ENCODE measurements around the gene CPSF4L.
A peak's percentile ranks its signal among the peaks of the same experiment; 100 is the strongest.
"Not testable (repeated sequence)": the region's sequence is repeated elsewhere in the genome, so short reads cannot be mapped to it uniquely, and the experiment has no call there.

Gene CPSF4L, protein sequence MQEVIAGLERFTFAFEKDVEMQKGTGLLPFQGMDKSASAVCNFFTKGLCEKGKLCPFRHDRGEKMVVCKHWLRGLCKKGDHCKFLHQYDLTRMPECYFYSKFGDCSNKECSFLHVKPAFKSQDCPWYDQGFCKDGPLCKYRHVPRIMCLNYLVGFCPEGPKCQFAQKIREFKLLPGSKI

DNA sequence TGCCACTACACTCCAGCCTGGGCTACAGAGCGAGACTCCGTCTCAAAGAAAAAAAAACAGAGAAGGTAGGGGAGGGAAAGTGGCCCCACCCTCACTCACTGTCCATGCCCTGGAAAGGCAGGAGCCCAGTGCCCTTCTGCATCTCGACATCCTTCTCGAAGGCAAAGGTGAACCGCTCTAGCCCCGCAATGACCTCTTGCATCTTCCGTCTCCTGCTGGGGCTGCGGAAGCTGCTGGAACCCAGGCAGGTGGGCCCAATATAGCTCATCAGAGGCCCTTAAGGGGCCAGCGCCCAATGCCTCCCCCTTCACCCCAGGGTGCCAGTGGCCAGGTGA, at the start of gene CPSF4L:
Gene CPSF4L (minus strand): TSS at position 264 of the 335 bp plus-strand sequence. CDS start 62 bp downstream, at position 202.
- H3K4me3 ChIP-seq (ENCODE audit: low read length), result no peak within 1 kb of the TSS
- no peak for TF ChIP-seq ZNF274 (IDR thresholded peaks at IDR 0.05; ENCODE audit: low read depth, low read length)

- H3K4me3 ChIP-seq (ENCODE audit: low read length), result peak overlapping the region; percentile 74
- no peak for TF ChIP-seq ZNF274 (IDR thresholded peaks at IDR 0.05; ENCODE audit: low read depth, low read length)
Observed at GRCh38 chr17:73311428-73311780, 49.7 kb upstream of the CPSF4L start.

DNA sequence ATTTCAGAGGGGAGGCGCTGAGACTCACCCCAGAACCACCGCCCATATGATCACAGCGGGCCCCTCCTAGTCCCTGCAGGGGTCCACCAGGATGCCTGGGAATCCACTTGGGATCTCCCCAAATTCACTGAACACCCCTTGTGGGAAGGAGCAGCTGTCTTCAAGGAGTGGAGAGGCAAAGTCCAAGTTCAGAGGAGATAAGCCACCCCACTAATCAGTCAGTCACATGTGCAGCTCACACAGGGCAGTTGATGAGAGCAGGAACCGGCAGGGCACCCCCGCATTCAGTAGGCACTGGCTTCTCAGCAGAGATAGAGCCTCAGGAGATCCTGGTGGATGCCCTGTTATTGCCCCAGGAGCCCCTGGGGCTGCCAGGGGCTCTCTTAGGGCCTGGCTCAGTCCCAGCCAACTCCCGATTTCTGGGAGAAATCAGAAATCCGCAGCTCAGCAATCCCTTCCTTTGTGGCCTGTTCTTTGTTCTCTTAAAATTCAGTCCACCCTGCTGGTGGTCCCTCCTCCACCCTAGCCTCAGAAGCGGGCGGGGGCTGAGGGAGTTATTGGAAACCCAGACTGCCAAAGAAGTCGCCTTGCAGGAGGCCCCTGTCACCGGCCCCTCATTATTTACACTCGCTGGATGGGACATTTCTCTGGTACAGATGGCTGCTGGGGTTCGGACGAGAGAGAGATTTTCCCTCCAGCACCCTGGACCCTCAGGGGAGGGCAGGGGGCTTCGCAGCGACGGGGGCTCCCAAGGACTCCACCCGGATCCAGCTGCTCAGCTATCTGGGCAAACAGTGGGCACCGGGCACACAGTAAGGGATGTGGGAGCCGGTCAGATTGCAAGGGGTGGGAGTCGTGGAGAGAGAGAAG, 48.3 kb upstream of the CPSF4L start:
- no peak for TF ChIP-seq ZNF274 (IDR thresholded peaks at IDR 0.05; ENCODE audit: low read depth, low read length)
- peak overlapping the region; percentile 74 for H3K4me3 ChIP-seq (ENCODE audit: low read length)

GRCh38 chr17:73308959-73309358, 47.3 kb upstream of the CPSF4L start:
- not testable (repeated sequence) for H3K4me3 ChIP-seq (ENCODE audit: low read length)

DNA sequence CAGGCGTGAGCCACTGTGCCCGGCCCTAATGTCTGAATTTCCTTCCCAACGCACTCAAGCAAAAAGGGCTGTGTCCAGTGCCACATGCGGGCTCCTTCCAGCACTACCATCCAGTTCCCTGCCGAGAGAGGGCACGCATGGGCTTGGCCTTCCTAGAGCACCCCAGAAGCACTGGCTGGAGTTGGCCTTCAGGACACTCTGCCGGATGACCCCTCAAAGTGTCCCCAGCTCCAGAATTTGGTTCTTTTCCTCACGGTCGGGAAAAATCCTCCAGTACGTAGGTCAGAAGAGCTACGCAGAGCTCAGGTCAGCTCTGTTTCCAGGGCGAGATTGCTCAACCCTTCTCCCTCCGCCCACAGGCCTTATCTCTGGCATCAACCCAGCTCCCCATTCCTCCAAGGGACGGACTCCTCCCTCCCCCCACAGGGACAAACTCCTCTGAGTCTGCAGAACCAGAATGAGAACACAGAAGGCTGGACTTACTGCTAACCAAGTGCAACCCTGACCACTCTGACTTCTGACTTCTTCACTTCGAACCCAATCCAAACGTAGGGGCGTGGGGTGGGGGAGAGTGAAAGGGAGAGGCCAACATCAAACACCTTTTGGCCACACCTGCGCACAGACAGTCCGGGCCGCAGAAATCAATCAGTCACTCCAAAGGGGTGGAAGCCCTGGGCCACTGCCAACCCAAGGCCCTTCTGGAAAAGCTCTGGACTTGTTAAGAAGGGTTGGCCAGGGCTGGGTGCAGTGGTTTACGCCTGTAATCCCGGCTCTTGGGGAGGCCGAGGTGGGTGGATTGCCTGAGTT, 46.5 kb upstream of the CPSF4L start:
- no peak for TF ChIP-seq ZNF274 (IDR thresholded peaks at IDR 0.05; ENCODE audit: low read depth, low read length)
- H3K4me3 ChIP-seq (ENCODE audit: low read length), result no peak overlapping the region

GRCh38 chr17:73307130-73307529, 45.5 kb upstream of the CPSF4L start:
- H3K4me3 ChIP-seq (ENCODE audit: low read length), result no peak overlapping the region
- no peak for TF ChIP-seq ZNF274 (IDR thresholded peaks at IDR 0.05; ENCODE audit: low read depth, low read length)

GRCh38 chr17:73305845-73306836, 44.5 kb upstream of the CPSF4L start:
- H3K4me3 ChIP-seq (ENCODE audit: low read length), result no peak overlapping the region; the same call in 1 of the 2 replicates
- no peak for TF ChIP-seq ZNF274 (IDR thresholded peaks at IDR 0.05; ENCODE audit: low read depth, low read length)

DNA sequence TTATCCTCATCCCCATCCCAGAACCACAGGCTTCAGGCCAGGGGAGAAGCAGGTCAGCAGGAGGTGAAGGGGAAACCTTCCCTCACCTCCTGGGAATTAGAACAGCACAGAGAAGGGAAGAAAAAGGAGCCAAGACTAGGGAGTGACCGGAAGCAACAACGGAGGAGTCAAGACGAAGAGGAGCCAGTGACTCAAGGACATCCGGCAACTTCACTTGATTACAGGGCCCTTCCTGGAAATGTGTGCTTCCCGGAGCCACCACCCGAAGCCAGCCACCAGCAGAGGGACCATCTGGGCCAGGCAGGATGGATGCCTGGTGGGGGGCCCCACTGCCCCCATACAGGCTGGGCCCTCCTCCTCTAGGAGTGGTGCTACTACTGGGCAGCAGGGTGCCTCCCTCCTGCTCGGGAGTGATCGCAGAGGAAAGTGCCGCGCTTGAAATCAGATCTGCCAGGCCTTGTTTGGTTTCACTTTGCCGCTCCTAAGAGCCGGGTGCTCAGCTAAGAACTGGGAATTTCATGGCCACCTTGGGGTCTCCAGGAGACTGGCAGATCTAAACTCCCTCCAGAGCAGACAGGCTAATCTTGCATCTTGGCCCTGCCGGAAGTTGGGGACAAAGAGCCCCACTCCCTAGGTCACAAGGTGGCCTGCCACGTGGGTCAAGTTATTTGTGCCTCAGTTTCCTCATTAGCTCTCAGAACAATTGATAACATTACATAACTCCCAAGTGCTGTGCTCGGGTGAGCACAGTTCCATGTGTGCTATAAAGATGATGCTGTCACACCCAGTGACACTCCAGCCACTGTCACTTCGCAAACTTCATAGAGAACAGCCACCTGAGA, 43.5 kb upstream of the CPSF4L start:
- peak overlapping the region; percentile 2; the same call in 1 of the 2 replicates for H3K4me3 ChIP-seq (ENCODE audit: low read length)
- TF ChIP-seq ZNF274 (IDR thresholded peaks at IDR 0.05; ENCODE audit: low read depth, low read length), result no peak

GRCh38 chr17:73304438-73304837, 42.8 kb upstream of the CPSF4L start:
- no peak for TF ChIP-seq ZNF274 (IDR thresholded peaks at IDR 0.05; ENCODE audit: low read depth, low read length)
- no peak overlapping the region for H3K4me3 ChIP-seq (ENCODE audit: low read length)

DNA sequence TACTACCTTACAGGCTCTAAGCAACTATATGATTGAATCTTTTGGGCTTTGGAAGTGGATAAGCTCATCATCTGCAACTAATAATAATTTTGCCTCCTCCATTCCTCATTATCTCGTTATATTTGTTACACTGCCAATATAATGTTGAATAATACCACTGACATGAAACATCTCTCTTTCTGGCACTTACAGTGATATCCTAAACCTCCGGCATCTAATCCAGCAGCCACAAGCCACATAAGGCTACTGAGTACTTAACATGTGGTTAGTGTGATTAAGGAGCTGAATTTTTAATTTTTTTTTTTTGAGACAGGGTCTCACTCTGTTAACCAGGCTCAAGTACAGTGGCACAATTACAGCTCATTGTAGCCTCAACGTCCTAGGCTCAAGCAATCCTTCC, 40.5 kb upstream of the CPSF4L start:
- no peak for TF ChIP-seq ZNF274 (IDR thresholded peaks at IDR 0.05; ENCODE audit: low read depth, low read length)
- H3K4me3 ChIP-seq (ENCODE audit: low read length), result no peak overlapping the region

GRCh38 chr17:73301369-73301768, 39.7 kb upstream of the CPSF4L start:
- TF ChIP-seq ZNF274 (IDR thresholded peaks at IDR 0.05; ENCODE audit: low read depth, low read length), result no peak
- no peak overlapping the region for H3K4me3 ChIP-seq (ENCODE audit: low read length)

- no peak overlapping the region for H3K4me3 ChIP-seq (ENCODE audit: low read length)
- TF ChIP-seq ZNF274 (IDR thresholded peaks at IDR 0.05; ENCODE audit: low read depth, low read length), result no peak
Observed at GRCh38 chr17:73300392-73300791, 38.7 kb upstream of the CPSF4L start.
